ENCODE measurements around the gene DIAPH2. TPM values are rescaled to one million over a fixed set of nuclear protein-coding genes. Genes with fewer than 3 reads are reported as not detected.

The DIAPH2 gene
- total RNA-seq, 1 donor from 2014 or later, result 20.5 TPM

DNA sequence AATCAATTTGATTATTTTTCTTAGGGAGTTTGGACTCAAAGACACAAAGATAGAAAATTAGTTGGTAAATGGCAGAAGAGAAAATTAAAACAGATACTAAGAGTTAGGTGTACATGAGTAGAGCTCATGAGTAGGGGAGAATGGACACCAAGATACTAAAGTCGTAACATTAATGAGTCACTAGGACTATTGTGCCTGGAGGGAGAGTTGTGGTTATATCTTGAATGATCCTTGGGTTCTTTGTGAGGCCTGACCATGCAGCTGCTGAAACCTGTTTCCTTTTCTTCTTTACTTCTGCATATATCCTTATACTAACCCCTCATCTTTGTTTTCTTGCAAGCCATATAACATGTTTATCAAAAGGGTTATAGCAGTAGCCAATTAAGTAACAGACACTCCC, 731.8 kb downstream of the DIAPH2 start:
- ATAC-seq (ENCODE audit: low read depth) (no peak), DNase-seq (no peak)
- no peaks in the 10 kb centered on the region for H3K36me3 Mint-ChIP-seq (ENCODE audit: low read depth)
- no peaks in the 10 kb centered on the region for H3K27me3 Mint-ChIP-seq
- H3K27ac Mint-ChIP-seq, result no peak overlapping the region
- H3K4me1 Mint-ChIP-seq, result no peaks in the 10 kb centered on the region
- POLR2A ChIA-PET, result no interaction called here
- H3K9me3 Mint-ChIP-seq, result no peaks in the 10 kb centered on the region
- H3K4me3 Mint-ChIP-seq, result no peak overlapping the region
- intact Hi-C loops (cut with micrococcal nuclease), result no loop called here
- TF ChIP-seq, protein P1, sequence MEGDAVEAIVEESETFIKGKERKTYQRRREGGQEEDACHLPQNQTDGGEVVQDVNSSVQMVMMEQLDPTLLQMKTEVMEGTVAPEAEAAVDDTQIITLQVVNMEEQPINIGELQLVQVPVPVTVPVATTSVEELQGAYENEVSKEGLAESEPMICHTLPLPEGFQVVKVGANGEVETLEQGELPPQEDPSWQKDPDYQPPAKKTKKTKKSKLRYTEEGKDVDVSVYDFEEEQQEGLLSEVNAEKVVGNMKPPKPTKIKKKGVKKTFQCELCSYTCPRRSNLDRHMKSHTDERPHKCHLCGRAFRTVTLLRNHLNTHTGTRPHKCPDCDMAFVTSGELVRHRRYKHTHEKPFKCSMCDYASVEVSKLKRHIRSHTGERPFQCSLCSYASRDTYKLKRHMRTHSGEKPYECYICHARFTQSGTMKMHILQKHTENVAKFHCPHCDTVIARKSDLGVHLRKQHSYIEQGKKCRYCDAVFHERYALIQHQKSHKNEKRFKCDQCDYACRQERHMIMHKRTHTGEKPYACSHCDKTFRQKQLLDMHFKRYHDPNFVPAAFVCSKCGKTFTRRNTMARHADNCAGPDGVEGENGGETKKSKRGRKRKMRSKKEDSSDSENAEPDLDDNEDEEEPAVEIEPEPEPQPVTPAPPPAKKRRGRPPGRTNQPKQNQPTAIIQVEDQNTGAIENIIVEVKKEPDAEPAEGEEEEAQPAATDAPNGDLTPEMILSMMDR (IDR thresholded peaks at IDR 0.05), result no peak
- CTCF ChIA-PET, result no interaction called here

DNA sequence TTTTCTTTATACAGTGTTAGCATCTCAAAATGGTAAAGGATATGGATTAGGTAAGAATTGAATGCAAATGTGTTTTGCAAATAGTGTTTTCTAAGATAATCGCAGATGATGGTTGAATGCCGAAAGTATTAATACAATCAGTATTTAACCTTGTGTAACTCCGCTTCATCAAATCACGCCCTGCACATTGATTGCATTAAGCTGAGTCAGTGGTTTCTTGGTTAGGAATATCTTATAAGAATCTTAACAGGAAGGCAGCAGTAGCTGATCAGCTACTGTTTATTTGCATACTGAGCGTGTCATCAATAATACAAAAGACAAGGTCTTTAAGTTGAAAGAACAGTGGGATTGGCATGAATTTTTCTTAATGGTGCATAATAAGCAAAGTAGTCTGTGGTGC, 744.5 kb downstream of the DIAPH2 start:
- ChIA-PET POLR2A (no interaction called here), CTCF (no interaction called here)
- H3K9me3 Mint-ChIP-seq, result no peaks in the 10 kb centered on the region
- H3K27ac Mint-ChIP-seq, result no peak overlapping the region
- H3K27me3 Mint-ChIP-seq, result no peaks in the 10 kb centered on the region
- H3K4me3 Mint-ChIP-seq, result no peak overlapping the region
- H3K4me1 Mint-ChIP-seq, result no peaks in the 10 kb centered on the region
- DNase-seq (no peak), ATAC-seq (ENCODE audit: low read depth) (no peak)
- peaks cover 26% of the 10 kb centered on the region for H3K36me3 Mint-ChIP-seq (ENCODE audit: low read depth)
- intact Hi-C loops (cut with micrococcal nuclease), result no loop called here
- TF ChIP-seq, protein P1 (IDR thresholded peaks at IDR 0.05), result no peak

DNA sequence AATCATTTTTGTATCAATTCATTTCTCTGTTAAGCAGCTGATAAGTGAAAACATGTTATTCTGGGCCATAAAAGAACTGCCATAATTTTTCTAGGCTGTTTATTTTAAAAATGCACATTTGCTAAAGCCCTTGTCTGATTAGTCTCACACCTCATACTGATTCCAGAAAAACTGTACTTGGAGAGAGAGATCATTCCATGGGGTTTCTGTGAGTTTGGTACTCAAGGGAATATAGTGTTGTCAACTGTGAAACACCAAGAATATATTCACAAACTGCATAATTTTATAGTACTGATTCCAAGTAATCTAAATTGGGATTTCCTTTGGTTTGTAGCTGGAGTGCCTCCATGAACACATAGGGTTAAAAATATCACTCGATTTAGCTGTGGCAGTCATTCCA, 746.6 kb downstream of the DIAPH2 start:
- ChIA-PET CTCF (no interaction called here), POLR2A (no interaction called here)
- DNase-seq, result no peak
- TF ChIP-seq, protein P1 (IDR thresholded peaks at IDR 0.05), result no peak
- no peaks in the 10 kb centered on the region for H3K9me3 Mint-ChIP-seq
- ATAC-seq (ENCODE audit: low read depth), result no peak
- no peak overlapping the region for H3K27ac Mint-ChIP-seq
- H3K36me3 Mint-ChIP-seq (ENCODE audit: low read depth), result peaks cover 26% of the 10 kb centered on the region
- H3K4me3 Mint-ChIP-seq, result no peak overlapping the region
- H3K27me3 Mint-ChIP-seq, result no peaks in the 10 kb centered on the region
- intact Hi-C loops (cut with micrococcal nuclease), result no loop called here
- H3K4me1 Mint-ChIP-seq, result no peaks in the 10 kb centered on the region

DNA sequence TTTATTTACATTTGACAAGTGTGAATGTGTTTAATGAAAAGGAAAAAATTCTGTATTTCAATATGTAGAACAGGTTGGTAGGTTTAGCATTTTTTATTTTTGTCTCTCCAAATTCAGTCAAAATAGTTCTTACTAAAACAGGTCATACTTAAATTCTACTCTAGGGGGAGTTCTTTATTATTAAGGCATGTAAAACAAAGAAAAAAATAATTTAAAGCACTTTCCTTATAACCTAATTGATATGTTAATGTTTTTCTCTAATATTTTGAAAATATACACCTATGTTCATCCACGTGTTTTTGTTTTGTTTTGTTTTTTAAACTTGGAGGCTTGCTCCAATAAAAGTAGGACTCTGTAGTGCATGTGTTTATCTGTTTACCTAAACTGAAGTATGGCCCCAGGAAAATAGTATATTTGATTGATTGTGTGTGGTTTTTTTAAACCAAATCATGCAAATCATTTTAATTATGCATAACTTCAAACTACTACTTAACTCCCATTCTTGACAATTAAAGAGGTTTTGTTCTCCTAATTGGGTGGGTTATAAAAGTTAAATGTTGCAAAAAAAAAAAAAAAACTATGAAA, 761.7 kb downstream of the DIAPH2 start:
- intact Hi-C loops (cut with micrococcal nuclease), result no loop called here
- ATAC-seq (ENCODE audit: low read depth), result no peak
- Mint-ChIP-seq H3K4me3 (no peak overlapping the region), H3K9me3 (no peaks in the 10 kb centered on the region), H3K36me3 (ENCODE audit: low read depth) (no peaks in the 10 kb centered on the region), H3K27ac (no peak overlapping the region), H3K27me3 (no peaks in the 10 kb centered on the region), H3K4me1 (peaks cover 2% of the 10 kb centered on the region)
- POLR2A ChIA-PET, result no interaction called here
- no peak for DNase-seq
- TF ChIP-seq, protein P1 (IDR thresholded peaks at IDR 0.05), result no peak
- CTCF ChIA-PET, result no interaction called here

DNA sequence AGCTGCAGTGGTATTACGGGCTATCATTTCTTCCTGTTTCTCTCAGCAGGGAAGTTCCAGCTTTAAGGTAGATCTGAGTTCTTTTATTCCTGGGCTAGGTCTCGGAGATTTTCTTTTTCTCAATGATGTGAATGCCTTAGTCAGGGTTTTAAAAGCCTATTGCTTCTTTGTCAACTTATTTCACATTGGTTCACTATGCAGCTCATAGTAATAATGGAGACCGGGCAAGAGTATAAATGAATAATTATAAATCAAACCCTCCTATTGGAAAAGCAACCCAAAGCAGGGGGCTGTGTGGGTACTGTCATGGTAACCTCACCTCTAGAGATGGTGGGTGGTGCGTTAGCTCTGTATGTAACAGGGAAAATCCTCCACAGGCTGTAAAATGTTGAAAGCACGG, 762.7 kb downstream of the DIAPH2 start:
- DNase-seq, result no peak

More for the DNA sequence above, 762.7 kb downstream of the DIAPH2 start:
- Mint-ChIP-seq H3K27ac (no peak overlapping the region), H3K9me3 (no peaks in the 10 kb centered on the region), H3K36me3 (ENCODE audit: low read depth) (no peaks in the 10 kb centered on the region), H3K27me3 (no peaks in the 10 kb centered on the region), H3K4me1 (peaks cover 2% of the 10 kb centered on the region), H3K4me3 (no peak overlapping the region)
- POLR2A ChIA-PET, result no interaction called here
- ATAC-seq (ENCODE audit: low read depth), result no peak
- TF ChIP-seq, protein P1 (IDR thresholded peaks at IDR 0.05), result no peak
- intact Hi-C loops (cut with micrococcal nuclease), result no loop called here
- CTCF ChIA-PET, result no interaction called here

Data from activated B cell treated with CpG ODN at 0.5 μM for 24 hours (primary cell).